ENCODE results near the gene IRF8.
"Not testable (repeated sequence)": the region's sequence is repeated elsewhere in the genome, so short reads cannot be mapped to it uniquely, and the experiment has no call there.

The IRF8 gene

GRCh38 chr16:85899444-85899843 is 482 bp downstream of the IRF8 start:
- no peak for DNase-seq

GRCh38 chr16:85900027-85900792 is 1.2 kb downstream of the IRF8 start:
- no peak for DNase-seq

DNA sequence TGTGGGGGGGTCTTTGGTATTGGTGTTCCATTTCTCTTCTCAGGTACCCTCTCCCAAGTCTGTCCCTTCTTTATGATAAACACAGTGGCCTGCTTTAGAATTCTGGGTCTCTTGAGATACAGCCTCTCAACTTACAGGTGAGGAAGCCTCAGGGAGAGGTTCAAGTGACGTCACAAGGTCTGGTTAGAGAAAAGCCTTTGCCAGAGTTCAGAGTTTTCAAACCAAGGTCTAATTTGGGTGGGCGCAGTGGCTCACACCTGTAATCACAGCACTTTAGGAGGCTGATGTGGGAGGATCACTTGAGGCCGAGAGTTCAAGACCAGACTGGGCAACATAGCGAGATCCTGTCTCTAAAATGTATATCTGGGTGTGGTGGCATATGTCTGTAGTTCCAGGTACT is 2.1 kb downstream of the IRF8 start:
- no peak for DNase-seq

DNA sequence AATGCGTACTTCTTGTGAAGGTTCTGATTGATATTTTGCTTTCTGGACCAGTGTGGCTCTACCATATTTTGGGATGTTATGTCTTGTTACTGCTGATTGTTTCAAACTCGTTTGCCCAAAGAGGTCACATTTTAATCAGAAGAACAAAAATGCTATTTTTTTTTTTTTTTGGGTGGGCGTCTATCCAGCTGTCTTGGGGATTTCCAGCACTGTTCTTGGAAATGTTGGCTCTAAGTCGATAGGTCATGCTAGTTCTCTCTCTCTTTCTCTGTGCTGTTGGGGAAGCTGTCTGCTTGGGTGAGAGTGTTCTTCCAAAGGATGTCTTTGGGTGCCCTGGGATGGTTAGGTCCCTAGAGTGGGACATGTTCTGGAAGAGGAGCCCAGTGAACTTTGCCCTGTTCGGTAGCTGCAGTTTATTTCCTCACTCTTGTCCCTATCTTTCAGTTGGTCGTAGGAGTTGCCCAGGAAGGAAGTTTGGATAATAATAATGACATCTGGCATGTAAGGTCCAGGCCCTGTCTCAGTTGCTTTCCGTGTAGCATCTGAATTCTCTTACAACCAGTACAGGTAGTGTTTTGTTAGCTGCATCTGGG is 2.9 kb downstream of the IRF8 start:
- DNase-seq = no peak

DNA sequence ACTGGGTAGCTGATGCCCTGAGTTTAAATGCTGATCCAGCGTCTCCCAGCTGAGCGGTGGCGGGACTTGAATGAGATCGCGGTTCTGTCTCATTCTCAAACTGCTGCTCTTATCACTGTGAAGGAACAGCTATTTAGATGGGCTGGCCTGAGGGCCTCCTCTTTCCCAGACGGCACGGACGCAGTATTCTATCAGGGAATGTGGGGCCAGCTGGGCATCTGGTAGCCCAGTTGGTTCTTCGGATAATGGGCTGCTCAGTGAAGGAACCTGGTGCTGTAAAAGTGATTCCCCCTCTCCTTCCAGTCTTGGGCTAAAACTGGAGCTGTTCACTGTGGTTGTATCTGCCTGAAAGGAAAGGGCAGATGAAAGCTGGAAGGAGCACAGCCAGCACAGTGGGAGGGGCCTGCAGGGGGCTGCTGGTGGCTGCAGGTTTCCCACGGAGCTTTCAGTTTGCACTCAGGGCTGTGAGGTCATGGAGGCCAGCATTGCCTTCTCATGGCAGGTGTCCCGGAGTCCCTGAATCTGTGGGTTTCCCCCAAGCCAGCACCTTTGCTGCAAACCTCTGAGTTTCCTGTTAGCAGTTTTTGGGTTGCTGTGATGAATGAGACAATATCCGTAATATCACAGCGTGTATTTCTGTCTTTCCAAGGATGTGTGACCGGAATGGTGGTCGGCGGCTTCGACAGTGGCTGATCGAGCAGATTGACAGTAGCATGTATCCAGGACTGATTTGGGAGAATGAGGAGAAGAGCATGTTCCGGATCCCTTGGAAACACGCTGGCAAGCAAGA is 3.6 kb downstream of the IRF8 start:
- peak in 2 of 4 experiments; percentile 19 to 20 for DNase-seq

DNA sequence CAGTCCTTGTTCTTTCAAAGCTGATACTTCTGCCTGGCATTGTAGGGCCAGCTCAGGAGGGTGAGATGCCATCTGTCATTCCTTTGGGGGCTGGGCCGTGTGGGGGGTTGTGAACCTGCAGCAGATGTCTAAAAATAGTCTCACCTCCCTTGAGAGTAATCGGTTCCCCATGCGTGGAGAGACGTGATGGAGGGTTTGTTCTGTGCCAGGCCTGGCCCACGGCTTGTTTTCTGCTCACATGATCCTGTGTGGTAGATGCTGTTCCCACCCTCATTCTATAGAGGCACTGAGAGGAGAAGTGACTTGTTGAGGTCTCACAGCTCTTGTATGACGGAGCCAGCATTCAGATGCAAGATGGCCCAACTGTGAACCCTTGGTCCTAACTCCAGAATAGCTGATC is 4.6 kb downstream of the IRF8 start:
- DNase-seq = no peak

DNA sequence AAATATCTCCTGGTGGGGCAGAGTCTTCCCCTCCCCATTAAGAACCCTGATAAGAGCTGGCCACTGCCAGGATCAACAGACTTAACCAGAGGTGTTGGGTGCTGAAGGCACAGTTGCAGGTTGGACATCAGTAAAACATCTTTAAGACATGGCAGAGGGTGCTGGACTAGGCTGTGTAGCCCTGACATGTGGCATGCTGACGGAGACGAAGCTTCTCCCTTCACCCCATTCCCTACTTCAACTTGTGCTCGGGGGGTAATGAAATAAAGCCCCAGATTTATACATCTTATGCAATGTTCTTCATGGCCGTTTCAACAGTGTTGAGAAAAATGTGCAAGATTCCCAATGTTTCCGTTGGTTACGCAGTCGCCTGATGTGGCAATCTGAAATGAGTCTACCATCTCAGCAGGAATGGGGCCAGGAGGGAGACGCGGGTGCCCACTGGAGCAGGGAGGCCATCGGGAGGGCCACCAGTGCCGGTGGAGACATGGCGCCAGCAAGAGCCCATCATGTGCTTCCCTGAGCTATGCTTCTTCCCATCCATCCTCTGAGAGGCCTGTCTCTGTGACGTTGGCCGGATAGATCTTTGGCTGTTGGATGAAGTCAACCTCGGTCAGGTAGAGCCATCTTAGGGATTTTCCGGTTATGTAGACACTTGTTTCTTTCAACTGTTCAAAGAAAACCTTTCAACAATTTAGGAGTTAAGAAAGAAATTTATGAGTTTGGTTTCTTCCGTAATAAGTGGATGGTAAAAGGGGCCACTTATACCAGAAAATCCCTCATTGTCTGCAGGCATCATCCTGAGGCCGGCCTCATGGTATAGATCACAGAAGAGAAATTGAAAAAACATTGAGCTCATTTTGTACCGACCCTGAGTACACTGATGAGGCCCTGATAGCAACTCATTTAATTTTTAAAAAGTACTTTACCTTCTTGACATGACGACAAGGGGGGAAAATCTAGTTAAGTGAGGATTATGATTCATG is 6.4 kb downstream of the IRF8 start:
- no peak for DNase-seq

DNA sequence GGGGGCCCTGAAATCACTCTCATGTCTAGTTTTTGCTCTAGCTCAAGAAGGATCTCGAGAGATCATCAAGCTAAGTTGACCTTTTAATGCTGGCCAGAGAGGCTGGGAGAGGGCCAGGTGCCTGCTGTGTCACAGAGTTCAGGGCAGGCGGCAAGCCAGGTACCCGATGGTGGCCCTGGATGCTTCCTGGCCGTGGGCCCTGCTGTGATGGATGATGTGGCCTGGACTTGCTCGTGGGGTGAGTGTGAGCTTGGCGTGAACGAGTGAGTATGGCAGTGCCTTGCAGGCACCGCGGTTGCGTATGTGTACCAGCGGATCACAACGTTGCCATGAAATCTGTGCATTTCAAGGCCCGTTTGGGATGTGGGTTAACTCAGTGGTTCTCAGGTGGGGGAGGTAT is 7.4 kb downstream of the IRF8 start:
- no peak for DNase-seq

DNA sequence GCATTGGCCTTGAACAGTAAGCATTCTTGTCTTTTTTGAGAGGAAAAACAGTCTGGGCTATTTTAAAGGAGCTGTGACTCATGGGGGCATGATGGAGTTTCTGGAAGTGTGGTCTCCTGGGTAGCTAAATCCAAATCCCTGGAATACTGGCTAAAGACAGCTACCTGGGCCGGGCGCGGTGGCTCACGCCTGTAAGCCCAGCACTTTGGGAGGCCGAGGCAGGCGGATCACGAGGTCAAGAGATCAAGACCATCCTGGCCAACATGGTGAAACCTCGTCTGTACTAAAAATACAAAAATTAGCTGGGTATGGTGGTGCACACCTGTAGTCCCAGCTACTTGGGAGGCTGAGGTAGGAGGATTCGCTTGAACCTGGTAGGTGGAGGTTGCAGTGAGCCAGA is 8.3 kb downstream of the IRF8 start:
- not testable (repeated sequence) for DNase-seq

DNA sequence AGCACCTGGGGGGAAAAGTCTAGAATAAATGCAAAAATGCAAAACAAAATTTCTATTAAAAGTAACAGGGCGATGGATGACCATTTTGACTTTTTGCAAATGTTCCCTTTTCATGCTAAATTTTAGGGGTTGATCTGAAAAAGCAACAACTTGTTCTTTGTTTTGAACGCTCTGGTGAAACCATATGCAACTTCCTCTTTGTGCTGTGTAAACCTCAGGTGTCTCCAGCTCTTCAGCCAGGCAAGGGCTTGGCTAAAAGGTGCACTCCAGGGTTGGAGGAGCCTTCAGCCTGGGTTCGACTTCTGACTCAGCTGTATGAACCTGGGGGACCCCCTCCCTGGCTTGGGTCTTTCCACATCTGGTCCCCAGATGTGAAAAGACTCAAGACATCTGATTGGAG is 9.5 kb downstream of the IRF8 start:
- DNase-seq = no peak

DNA sequence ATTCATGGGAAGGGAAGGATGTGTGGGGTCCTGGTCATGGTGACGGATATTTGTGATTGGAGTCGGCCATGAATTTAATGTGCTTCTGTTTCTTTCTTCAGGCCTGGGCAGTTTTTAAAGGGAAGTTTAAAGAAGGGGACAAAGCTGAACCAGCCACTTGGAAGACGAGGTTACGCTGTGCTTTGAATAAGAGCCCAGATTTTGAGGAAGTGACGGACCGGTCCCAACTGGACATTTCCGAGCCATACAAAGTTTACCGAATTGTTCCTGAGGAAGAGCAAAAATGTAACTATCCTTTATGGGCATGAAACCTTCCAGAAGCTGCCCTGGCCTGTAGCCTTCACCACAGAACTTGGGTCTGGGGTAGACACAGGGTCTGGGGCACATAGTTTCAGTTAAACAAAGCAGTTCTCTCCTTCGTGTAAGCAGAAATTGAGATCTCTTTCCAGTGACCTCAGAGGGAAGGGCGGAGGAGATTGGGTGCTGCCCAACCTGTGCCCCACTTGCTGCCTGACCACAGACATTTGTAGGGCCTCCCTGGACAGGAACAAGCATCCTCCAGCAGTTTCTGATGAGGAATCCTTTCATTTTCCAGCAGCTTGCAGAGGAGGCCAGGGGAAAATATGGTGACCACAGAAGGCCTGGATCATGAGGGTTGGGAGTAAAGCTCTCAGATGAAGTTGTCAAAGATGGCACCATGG is 10.1 kb downstream of the IRF8 start:
- DNase-seq = no peak

GRCh38 chr16:85909932-85910853 is 11.2 kb downstream of the IRF8 start:
- DNase-seq = no peak

DNA sequence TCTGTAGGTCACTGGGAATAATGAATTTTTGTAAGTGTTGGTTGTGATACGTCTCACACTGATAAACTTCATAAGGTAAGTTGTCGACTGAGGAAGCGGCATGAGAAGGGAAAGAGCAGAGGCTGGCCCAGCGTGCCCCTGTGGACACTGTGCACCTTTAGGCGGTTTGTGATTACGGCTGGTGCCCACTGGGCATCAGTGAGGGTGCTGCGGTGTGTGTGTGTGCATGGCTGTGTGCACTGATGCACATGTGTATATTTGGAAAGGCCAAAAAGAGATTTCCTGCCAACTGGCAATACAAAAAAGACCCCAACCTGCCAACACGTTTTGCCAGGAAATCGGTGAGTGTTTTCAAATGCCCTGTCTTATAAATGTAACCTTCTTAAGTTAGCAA is 11.9 kb downstream of the IRF8 start:
- no peak for DNase-seq

DNA sequence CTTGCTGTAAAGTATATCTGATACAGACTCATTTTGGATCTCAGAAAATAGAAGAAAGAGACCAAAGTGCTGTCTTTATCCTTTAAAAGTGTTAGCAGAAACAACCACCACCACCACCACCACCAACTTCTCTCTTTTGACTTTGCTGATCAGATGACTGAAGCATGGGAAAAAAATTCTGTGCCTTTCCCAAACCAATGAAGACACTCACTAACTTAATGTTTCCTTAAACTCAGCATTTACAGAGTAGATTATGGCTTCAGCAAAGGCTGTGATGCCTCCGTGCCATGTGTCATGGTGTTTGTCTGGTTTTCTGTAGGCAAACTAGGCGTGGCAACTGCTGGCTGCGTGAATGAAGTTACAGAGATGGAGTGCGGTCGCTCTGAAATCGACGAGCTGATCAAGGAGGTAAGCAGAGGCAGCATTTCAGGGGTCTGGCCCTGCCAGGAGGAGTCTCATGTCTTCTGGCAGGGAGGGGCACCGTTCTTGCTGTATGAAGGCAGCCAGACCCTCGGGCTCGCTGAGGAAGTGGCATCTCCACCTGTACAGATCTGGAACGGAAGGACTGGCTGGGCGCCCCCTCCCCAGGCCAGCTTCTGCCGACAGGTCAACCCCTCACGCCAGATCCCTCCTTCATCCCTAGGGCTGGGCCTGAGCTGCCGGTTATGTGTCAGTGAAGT is 12.4 kb downstream of the IRF8 start:
- DNase-seq = no peak

GRCh38 chr16:85912211-85912974 is 13.4 kb downstream of the IRF8 start:
- DNase-seq = no peak

- DNase-seq = no peak
These were observed 14.2 kb downstream of the IRF8 start for GRCh38 chr16:85913141-85913601.

GRCh38 chr16:85913688-85914422 is 14.9 kb downstream of the IRF8 start:
- DNase-seq = no peak

DNA sequence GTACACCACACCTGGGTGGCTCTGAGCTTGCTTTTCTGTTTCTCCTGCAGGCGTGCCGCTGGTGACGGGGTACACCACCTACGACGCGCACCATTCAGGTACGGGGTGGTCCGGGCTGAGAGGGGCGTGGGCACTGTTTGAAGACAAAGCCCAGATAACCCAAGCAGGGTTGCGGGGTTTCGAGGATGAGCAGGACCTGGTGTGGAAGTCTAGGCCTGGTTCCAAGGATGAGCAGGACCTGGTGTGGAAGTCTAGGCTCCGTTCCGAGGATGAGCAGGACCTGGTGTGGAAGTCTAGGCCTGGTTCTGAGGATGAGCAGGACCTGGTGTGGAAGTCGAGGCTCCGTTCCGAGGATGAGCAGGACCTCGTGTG is 15.4 kb downstream of the IRF8 start:
- DNase-seq = no peak

All from activated naive CD4-positive, alpha-beta T cell (primary cell).